Neural crest cell (in vitro differentiated cells): ENCODE results near the gene PLCH1. TPM values are rescaled to one million over a fixed set of nuclear protein-coding genes. Genes with fewer than 3 reads are reported as not detected.
A peak's percentile ranks its signal among the peaks of the same experiment; 100 is the strongest.

Source experiments
- DNase-seq: peaks from one replicate; pipeline ENCODE4 v3.0.0; 2021; ENCODE audit warnings: low read depth, mixed read lengths, low spot score
- H3K27ac Mint-ChIP-seq: one replicate; pipeline ENCODE4 v1.8.0; 2021; ENCODE audit warnings: mild to moderate bottlenecking, mixed read lengths; ENCODE audit not compliant: unreplicated experiment
- H3K27me3 Mint-ChIP-seq: 2 replicates; pipeline ENCODE4 v1.8.0; 2021; ENCODE audit warnings: low read depth, mild to moderate bottlenecking, mixed read lengths
- H3K36me3 Mint-ChIP-seq: 2 replicates; pipeline ENCODE4 v1.8.0; 2021; ENCODE audit warnings: low read depth, mild to moderate bottlenecking, mixed read lengths
- H3K4me1 Mint-ChIP-seq: 2 replicates; pipeline ENCODE4 v1.8.0; 2021; ENCODE audit warnings: mixed read lengths
- H3K4me3 Mint-ChIP-seq: one replicate; pipeline ENCODE4 v1.8.0; 2021; ENCODE audit warnings: mild to moderate bottlenecking, mixed read lengths
- H3K9me3 Mint-ChIP-seq: 2 replicates; pipeline ENCODE4 v1.8.0; 2021; ENCODE audit warnings: mixed read lengths
- CTCF ChIP-seq: fragments of 200-600 bp; sonication (generic); conservative IDR thresholded peaks from 2 replicates; pipeline ENCODE4 v1.5.0; 2021; ENCODE audit warnings: antibody characterized with exemption, mild to moderate bottlenecking
- total RNA-seq: library from RNA; stranded (reverse); gene quantifications from 2 replicates; pipeline ENCODE4 v1.2.1, GENCODE V29; 2021

Gene PLCH1
- total RNA-seq, 1 donor from 2014 or later = 22.4 TPM

GRCh38 chr3:155360281-155360680 lies 384.6 kb downstream of the PLCH1 start:
- DNase-seq = no peak
- H3K27ac Mint-ChIP-seq = no peak overlapping the region
- no peak for TF ChIP-seq CTCF
- peaks cover 28% of the 10 kb centered on the region for H3K4me1 Mint-ChIP-seq
- H3K27me3 Mint-ChIP-seq = no peaks in the 10 kb centered on the region
- H3K9me3 Mint-ChIP-seq = peaks cover 5% of the 10 kb centered on the region
- no peak overlapping the region for H3K4me3 Mint-ChIP-seq
- peaks cover 3% of the 10 kb centered on the region for H3K36me3 Mint-ChIP-seq

- no peak for DNase-seq
- no peaks in the 10 kb centered on the region for H3K36me3 Mint-ChIP-seq
- peak; percentile 17 for TF ChIP-seq CTCF
- peaks cover 16% of the 10 kb centered on the region for H3K4me1 Mint-ChIP-seq
- H3K4me3 Mint-ChIP-seq = no peak overlapping the region
- no peak overlapping the region for H3K27ac Mint-ChIP-seq
- no peaks in the 10 kb centered on the region for H3K9me3 Mint-ChIP-seq
- no peaks in the 10 kb centered on the region for H3K27me3 Mint-ChIP-seq
Observed at GRCh38 chr3:155356594-155357370, 388.1 kb downstream of the PLCH1 start.

- no peaks in the 10 kb centered on the region for H3K27me3 Mint-ChIP-seq
- peak overlapping the region; percentile 51 for H3K27ac Mint-ChIP-seq
- H3K4me1 Mint-ChIP-seq = peaks cover 8% of the 10 kb centered on the region
- no peaks in the 10 kb centered on the region for H3K9me3 Mint-ChIP-seq
- no peak overlapping the region for H3K4me3 Mint-ChIP-seq
- no peak for TF ChIP-seq CTCF
- no peak for DNase-seq
- H3K36me3 Mint-ChIP-seq = no peaks in the 10 kb centered on the region
Observed at GRCh38 chr3:155354658-155355057, 390.2 kb downstream of the PLCH1 start.

GRCh38 chr3:155352900-155353490 lies 391.9 kb downstream of the PLCH1 start:
- Mint-ChIP-seq H3K36me3 (no peaks in the 10 kb centered on the region), H3K9me3 (no peaks in the 10 kb centered on the region)
- no peak for DNase-seq

GRCh38 chr3:155350571-155350970 lies 394.3 kb downstream of the PLCH1 start:
- no peak for DNase-seq
- Mint-ChIP-seq H3K27ac (no peak overlapping the region), H3K4me3 (no peak overlapping the region), H3K4me1 (peaks cover 8% of the 10 kb centered on the region), H3K27me3 (no peaks in the 10 kb centered on the region), H3K9me3 (no peaks in the 10 kb centered on the region), H3K36me3 (no peaks in the 10 kb centered on the region)
- no peak for TF ChIP-seq CTCF

More at GRCh38 chr3:155352900-155353490, 391.9 kb downstream of the PLCH1 start:
- peak; percentile 74 for TF ChIP-seq CTCF
- no peaks in the 10 kb centered on the region for H3K27me3 Mint-ChIP-seq
- H3K4me1 Mint-ChIP-seq = peaks cover 8% of the 10 kb centered on the region
- H3K4me3 Mint-ChIP-seq = no peak overlapping the region
- no peak overlapping the region for H3K27ac Mint-ChIP-seq
